Lower leg skin (tissue), 3 donors: ENCODE data around the gene NCAM2.

Experiments used
- CTCF ChIP-seq, 3 donors: fragments of 450-650 bp; IDR thresholded peaks; one replicate each; pipeline ENCODE4 v1.5.1; 2016; ENCODE audit warnings: antibody characterized with exemption in 3 of 3, mild to moderate bottlenecking in 3 of 3, moderate library complexity in 2 of 3
- POLR2A ChIP-seq, 2 donors: fragments of 450-650 bp; IDR thresholded peaks; one replicate each; pipeline ENCODE4 v1.6.1; 2016 to 2017; ENCODE audit warnings: antibody characterized with exemption in 2 of 2, mild to moderate bottlenecking in 1 of 2, moderate library complexity in 1 of 2

GRCh38 chr21:21182401-21183010, 184.3 kb downstream of the NCAM2 start:
- no peak for TF ChIP-seq POLR2A (IDR thresholded peaks at IDR 0.05)
- TF ChIP-seq CTCF (IDR thresholded peaks at IDR 0.05), result no peak
